Trophoblast cell (in vitro differentiated cells and primary cell): ENCODE data around the gene NPHP3. TPM values are rescaled to one million over a fixed set of nuclear protein-coding genes. Genes with fewer than 3 reads are reported as not detected.
A peak's percentile ranks its signal among the peaks of the same experiment; 100 is the strongest.

ENCODE experiments used
- DNase-seq, 2 donors: peaks; one replicate each; pipeline ENCODE4 v3.0.0-alpha.2; 2016
- H2AFZ ChIP-seq: 2 replicates; pipeline ENCODE4 v1.6.1; 2013; ENCODE audit warnings: low read length, moderate library complexity, mild to moderate bottlenecking; ENCODE audit not compliant: insufficient read depth, poor library complexity
- H2AK5ac ChIP-seq: 2 replicates; pipeline ENCODE4 v1.6.1; 2013; ENCODE audit warnings: mild to moderate bottlenecking, low read length
- H2BK120ac ChIP-seq: 2 replicates; pipeline ENCODE4 v1.6.1; 2013; ENCODE audit warnings: low read length, mild to moderate bottlenecking, moderate library complexity; ENCODE audit not compliant: insufficient read depth, poor library complexity
- H2BK12ac ChIP-seq: 2 replicates; pipeline ENCODE4 v1.6.1; 2013; ENCODE audit warnings: mild to moderate bottlenecking, low read length, moderate library complexity
- H2BK5ac ChIP-seq: 2 replicates; pipeline ENCODE4 v1.6.1; 2013; ENCODE audit warnings: low read length, low read depth, moderate library complexity, mild to moderate bottlenecking; ENCODE audit not compliant: poor library complexity
- H3K14ac ChIP-seq: 2 replicates; pipeline ENCODE4 v1.6.1; 2013; ENCODE audit warnings: mild to moderate bottlenecking, low read length
- H3K18ac ChIP-seq: 2 replicates; pipeline ENCODE4 v1.6.1; 2013; ENCODE audit warnings: mild to moderate bottlenecking, low read length
- H3K23ac ChIP-seq: 2 replicates; pipeline ENCODE4 v1.6.1; 2013; ENCODE audit warnings: low read length
- H3K27ac ChIP-seq: 2 replicates; pipeline ENCODE4 v1.5.1; 2013; ENCODE audit warnings: low read depth, mild to moderate bottlenecking, inconsistent platforms, low read length, moderate library complexity
- H3K27me3 ChIP-seq: 2 replicates; pipeline ENCODE4 v1.6.1; 2013; ENCODE audit warnings: inconsistent platforms, mild to moderate bottlenecking, low read length, moderate library complexity; ENCODE audit not compliant: insufficient read depth
- H3K36me3 ChIP-seq, 2 experiments: 1 replicate in 1 of 2; 2 replicates in 1 of 2; pipeline ENCODE4 v1.6.1; 2013; ENCODE audit warnings: low read length in 2 of 2, mild to moderate bottlenecking in 2 of 2, moderate library complexity in 1 of 2; ENCODE audit not compliant: insufficient read depth in 2 of 2, control insufficient read depth in 1 of 2
- H3K4ac ChIP-seq: 2 replicates; pipeline ENCODE4 v1.6.1; 2013; ENCODE audit warnings: low read depth, mild to moderate bottlenecking, low read length, moderate library complexity
- H3K4me1 ChIP-seq, 2 experiments: 1 replicate in 1 of 2; 2 replicates in 1 of 2; pipeline ENCODE4 v1.6.1; 2013; ENCODE audit warnings: low read length in 2 of 2, mild to moderate bottlenecking in 2 of 2, moderate library complexity in 1 of 2; ENCODE audit not compliant: insufficient read depth in 2 of 2, control insufficient read depth in 1 of 2
- H3K4me2 ChIP-seq: 2 replicates; pipeline ENCODE4 v1.6.1; 2013; ENCODE audit warnings: inconsistent platforms, mild to moderate bottlenecking, low read length, moderate library complexity
- H3K4me3 ChIP-seq: 2 replicates; pipeline ENCODE4 v1.5.1; 2013; ENCODE audit warnings: mild to moderate bottlenecking, low read depth, low read length, inconsistent platforms
- H3K79me1 ChIP-seq: one replicate; pipeline ENCODE4 v1.6.1; 2013; ENCODE audit warnings: low read length
- H3K79me2 ChIP-seq: 2 replicates; pipeline ENCODE4 v1.6.1; 2013; ENCODE audit warnings: low read length, mild to moderate bottlenecking; ENCODE audit not compliant: control insufficient read depth, insufficient read depth, poor library complexity
- H3K9ac ChIP-seq: 2 replicates; pipeline ENCODE4 v1.6.1; 2013; ENCODE audit warnings: mild to moderate bottlenecking, low read length
- H3K9me3 ChIP-seq: 2 replicates; pipeline ENCODE4 v1.6.1; 2013; ENCODE audit warnings: low read depth, mild to moderate bottlenecking, control low read depth, inconsistent platforms, low read length; ENCODE audit not compliant: insufficient read depth
- H4K12ac ChIP-seq: 2 replicates; pipeline ENCODE4 v1.6.1; 2013; ENCODE audit warnings: low read depth, mild to moderate bottlenecking, low read length, moderate library complexity
- H4K8ac ChIP-seq: 2 replicates; pipeline ENCODE4 v1.6.1; 2013; ENCODE audit warnings: low read depth, mild to moderate bottlenecking, low read length, moderate library complexity
- H4K91ac ChIP-seq: one replicate; pipeline ENCODE4 v1.6.1; 2013; ENCODE audit warnings: low read depth, mild to moderate bottlenecking, low read length, moderate library complexity
- WGBS: extraction: QIAGEN DNeasy Blood & Tissue Kit; methylation state at CpG from one replicate; pipeline ENCODE4 v1.1.7; 2013; ENCODE audit warnings: missing lambda C conversion rate; ENCODE audit not compliant: insufficient read length, insufficient coverage; ENCODE audit errors: extremely low coverage; 5-methylcytosine and 5-hydroxymethylcytosine counted together
- polyA plus RNA-seq: library from polyadenylated mRNA; stranded (reverse); fragments of 200-250 nt; gene quantifications from 2 replicates; pipeline ENCODE4 v1.2.3, GENCODE V29; 2013

NPHP3 gene, protein sequence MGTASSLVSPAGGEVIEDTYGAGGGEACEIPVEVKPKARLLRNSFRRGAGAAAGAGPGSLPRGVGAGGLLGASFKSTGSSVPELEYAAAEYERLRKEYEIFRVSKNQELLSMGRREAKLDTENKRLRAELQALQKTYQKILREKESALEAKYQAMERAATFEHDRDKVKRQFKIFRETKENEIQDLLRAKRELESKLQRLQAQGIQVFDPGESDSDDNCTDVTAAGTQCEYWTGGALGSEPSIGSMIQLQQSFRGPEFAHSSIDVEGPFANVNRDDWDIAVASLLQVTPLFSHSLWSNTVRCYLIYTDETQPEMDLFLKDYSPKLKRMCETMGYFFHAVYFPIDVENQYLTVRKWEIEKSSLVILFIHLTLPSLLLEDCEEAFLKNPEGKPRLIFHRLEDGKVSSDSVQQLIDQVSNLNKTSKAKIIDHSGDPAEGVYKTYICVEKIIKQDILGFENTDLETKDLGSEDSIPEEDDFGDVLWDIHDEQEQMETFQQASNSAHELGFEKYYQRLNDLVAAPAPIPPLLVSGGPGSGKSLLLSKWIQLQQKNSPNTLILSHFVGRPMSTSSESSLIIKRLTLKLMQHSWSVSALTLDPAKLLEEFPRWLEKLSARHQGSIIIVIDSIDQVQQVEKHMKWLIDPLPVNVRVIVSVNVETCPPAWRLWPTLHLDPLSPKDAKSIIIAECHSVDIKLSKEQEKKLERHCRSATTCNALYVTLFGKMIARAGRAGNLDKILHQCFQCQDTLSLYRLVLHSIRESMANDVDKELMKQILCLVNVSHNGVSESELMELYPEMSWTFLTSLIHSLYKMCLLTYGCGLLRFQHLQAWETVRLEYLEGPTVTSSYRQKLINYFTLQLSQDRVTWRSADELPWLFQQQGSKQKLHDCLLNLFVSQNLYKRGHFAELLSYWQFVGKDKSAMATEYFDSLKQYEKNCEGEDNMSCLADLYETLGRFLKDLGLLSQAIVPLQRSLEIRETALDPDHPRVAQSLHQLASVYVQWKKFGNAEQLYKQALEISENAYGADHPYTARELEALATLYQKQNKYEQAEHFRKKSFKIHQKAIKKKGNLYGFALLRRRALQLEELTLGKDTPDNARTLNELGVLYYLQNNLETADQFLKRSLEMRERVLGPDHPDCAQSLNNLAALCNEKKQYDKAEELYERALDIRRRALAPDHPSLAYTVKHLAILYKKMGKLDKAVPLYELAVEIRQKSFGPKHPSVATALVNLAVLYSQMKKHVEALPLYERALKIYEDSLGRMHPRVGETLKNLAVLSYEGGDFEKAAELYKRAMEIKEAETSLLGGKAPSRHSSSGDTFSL (N-terminal part only)
- polyA plus RNA-seq, result 13.7 and 14.7 TPM in 2 replicates

DNA sequence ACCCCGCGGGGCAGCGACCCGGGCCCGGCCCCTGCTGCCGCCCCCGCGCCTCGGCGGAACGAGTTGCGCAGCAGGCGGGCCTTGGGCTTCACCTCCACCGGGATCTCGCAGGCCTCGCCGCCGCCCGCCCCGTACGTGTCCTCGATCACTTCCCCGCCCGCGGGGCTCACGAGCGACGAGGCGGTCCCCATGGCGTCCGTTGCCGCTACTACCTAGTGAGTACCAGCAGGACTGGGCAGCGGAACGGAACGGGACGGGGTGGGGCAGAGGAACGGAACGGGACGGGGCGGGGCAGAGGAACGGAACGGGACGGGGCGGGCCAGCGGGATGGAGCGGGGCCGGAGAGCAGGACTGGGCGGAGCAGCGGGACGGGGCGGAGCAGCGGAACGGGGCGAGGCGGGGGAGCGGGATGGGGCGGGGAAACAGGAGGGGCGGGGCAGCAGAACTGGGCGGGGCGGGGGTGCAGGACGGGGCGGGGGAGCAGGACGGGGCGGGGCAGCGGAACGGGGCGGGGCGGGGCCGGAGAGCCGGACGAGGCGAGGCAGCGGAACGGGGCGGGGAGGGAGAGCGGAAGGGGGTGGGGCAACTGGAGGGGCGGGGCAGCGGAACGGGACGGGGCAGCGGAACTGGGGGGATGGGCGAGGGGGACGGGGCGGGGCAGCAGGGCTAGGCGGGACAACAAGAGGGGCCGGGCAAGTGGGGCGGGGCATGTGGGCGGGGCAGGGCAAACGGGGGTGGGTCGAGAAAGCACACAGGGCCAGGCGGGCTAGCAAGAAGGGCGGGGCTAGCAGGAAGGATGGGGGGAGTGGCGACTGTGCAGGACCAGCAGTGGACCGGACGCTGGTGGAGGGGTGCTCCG, at the start of gene NPHP3:
NPHP3 (minus strand) TSS at position 245 of the 859 bp plus-strand sequence; CDS start at position 191, 54 bp downstream.
- H3K27ac ChIP-seq, result peak within 1 kb of the TSS; percentile 97
- peak within 1 kb of the TSS; percentile 73 for H3K9ac ChIP-seq
- DNase-seq, result peak; percentile 83 to 88
- peak within 1 kb of the TSS; percentile 98 for H2AFZ ChIP-seq
- peak within 1 kb of the TSS; percentile 92 for H3K18ac ChIP-seq
- H3K23ac ChIP-seq, result no peak within 1 kb of the TSS
- no peaks in the 10 kb centered on the region for H3K9me3 ChIP-seq
- H3K36me3 ChIP-seq, result no peaks in the 10 kb centered on the region
- peak within 1 kb of the TSS; percentile 98 for H4K8ac ChIP-seq
- peak within 1 kb of the TSS; percentile 100 for H3K4me3 ChIP-seq
- peaks cover 10% of the 10 kb centered on the region for H3K79me2 ChIP-seq
- H2BK5ac ChIP-seq, result peak within 1 kb of the TSS; percentile 96
- no peaks in the 10 kb centered on the region for H3K27me3 ChIP-seq
- peak within 1 kb of the TSS; percentile 85 for H3K4ac ChIP-seq
- peak within 1 kb of the TSS; percentile 94 for H3K14ac ChIP-seq
- peak within 1 kb of the TSS; percentile 94 for H4K12ac ChIP-seq
- peaks cover 4 to 5% of the 10 kb centered on the region in 2 experiments for H3K4me1 ChIP-seq
- no CpG with 5 or more reads among the region's 96 CpGs for WGBS
- peak within 1 kb of the TSS; percentile 87 for H3K4me2 ChIP-seq
- H2BK12ac ChIP-seq, result no peak within 1 kb of the TSS
- peak within 1 kb of the TSS; percentile 68 for H2BK120ac ChIP-seq
- peaks cover 10% of the 10 kb centered on the region for H3K79me1 ChIP-seq
- H4K91ac ChIP-seq, result peak within 1 kb of the TSS; percentile 79
- no peak within 1 kb of the TSS for H2AK5ac ChIP-seq

GRCh38 chr3:132758740-132759139, 36.5 kb upstream of the NPHP3 start:
- Histone ChIP-seq H3K79me2 (no peaks in the 10 kb centered on the region), H3K27ac (no peak overlapping the region), H2BK5ac (no peak overlapping the region), H3K4ac (no peak overlapping the region), H3K79me1 (no peaks in the 10 kb centered on the region), H2BK12ac (no peak overlapping the region), H3K23ac (no peak overlapping the region), H3K9ac (no peak overlapping the region), H3K4me2 (no peak overlapping the region), H4K12ac (no peak overlapping the region), H3K4me3 (no peak overlapping the region), H3K14ac (no peak overlapping the region), H2AK5ac (no peak overlapping the region), H4K8ac (no peak overlapping the region), H3K36me3 (no peaks in the 10 kb centered on the region), H3K18ac (no peak overlapping the region), H2BK120ac (no peak overlapping the region), H3K4me1 (no peaks in the 10 kb centered on the region), H3K27me3 (no peaks in the 10 kb centered on the region), H4K91ac (no peak overlapping the region), H3K9me3 (no peaks in the 10 kb centered on the region), H2AFZ (no peak overlapping the region)
- no peak for DNase-seq
- WGBS, result 100% methylated on average over 1 of the region's 2 CpGs

- Histone ChIP-seq H2BK120ac (no peak overlapping the region), H4K12ac (no peak overlapping the region), H2AFZ (no peak overlapping the region), H3K23ac (no peak overlapping the region), H3K36me3 (no peaks in the 10 kb centered on the region), H3K14ac (no peak overlapping the region), H3K9me3 (no peaks in the 10 kb centered on the region), H4K8ac (no peak overlapping the region), H3K4ac (no peak overlapping the region), H3K79me2 (no peaks in the 10 kb centered on the region), H3K27me3 (no peaks in the 10 kb centered on the region), H2BK12ac (no peak overlapping the region), H2AK5ac (no peak overlapping the region), H3K27ac (no peak overlapping the region), H4K91ac (no peak overlapping the region), H3K4me3 (no peak overlapping the region), H3K18ac (no peak overlapping the region), H3K79me1 (no peaks in the 10 kb centered on the region), H3K9ac (no peak overlapping the region), H3K4me2 (no peak overlapping the region), H2BK5ac (no peak overlapping the region), H3K4me1 (no peaks in the 10 kb centered on the region)
- WGBS, result no CpG with 5 or more reads among the region's 3 CpGs
- no peak for DNase-seq
Measured at GRCh38 chr3:132756108-132756650, 34.0 kb upstream of the NPHP3 start.
